GM12878 (cell line): ENCODE measurements around the gene ORAI3. TPM values are rescaled to one million over a fixed set of nuclear protein-coding genes. Genes with fewer than 3 reads are reported as not detected.

Experiments
- ATAC-seq: fragments of 200-7000 bp; cut with Tn5 transposase; 3 replicates; pipeline ENCODE4 v1.9.1; 2020; ENCODE audit warnings: mild to moderate bottlenecking, moderate library complexity
- BruUV-seq: library from RNA; stranded (reverse); fragments of 400-500 nt; replicated peaks from 2 replicates; lab custom pipeline; 2021; lab: Mats Ljungman, UMichigan
- CTCF ChIA-PET: fragments of 300-600 bp; sonication (Branson Sonifier 250); formaldehyde crosslinking; extraction: SDS; loops from one replicate; lab custom pipeline; 2021; ENCODE audit warnings: inconsistent platforms; lab: Yijun Ruan, JAX
- POLR2A ChIA-PET: fragments of 350-600 bp; formaldehyde crosslinking; extraction: SDS; loops from one replicate; lab custom pipeline; 2021; ENCODE audit warnings: inconsistent platforms; lab: Charles Lee
- RAD21 ChIA-PET: fragments of 300-600 bp; sonication (Branson Sonifier 250); formaldehyde crosslinking; loops from one replicate; lab custom pipeline; 2023; ENCODE audit warnings: antibody characterized with exemption; ENCODE audit not compliant: unreplicated experiment; lab: Charles Lee
- SMC1A ChIA-PET: fragments of 300-600 bp; sonication (Branson Sonifier 250); formaldehyde crosslinking; loops from one replicate; lab custom pipeline; 2023; ENCODE audit not compliant: unreplicated experiment, uncharacterized antibody; lab: Charles Lee
- DNase-seq: peaks from one replicate; pipeline ENCODE4 v3.0.0-alpha.2; 2011; ENCODE audit warnings: low read depth, low spot score
- FAIRE-seq: peaks from 3 replicates; lab custom pipeline; 2011; peaks lifted over from hg19 to GRCh38; lab: Jason Lieb, UNC
- H2AFZ ChIP-seq: 2 replicates; pipeline ENCODE4 v1.6.0; 2011; ENCODE audit warnings: low read depth, low read length, control low read depth; ENCODE audit not compliant: control insufficient read depth
- H3K27ac ChIP-seq: 2 replicates; pipeline ENCODE4 v1.5.1; 2011; ENCODE audit warnings: control low read depth; ENCODE audit not compliant: control insufficient read depth, insufficient read depth
- H3K27me3 ChIP-seq, 2 experiments: replicated peaks in 1 of 2; 2 replicates each; pipeline versions ENCODE4 v1.6.0 to v1.6.1; 2011; ENCODE audit warnings: low read length in 1 of 2; ENCODE audit not compliant: control insufficient read depth in 2 of 2, insufficient read depth in 2 of 2
- H3K36me3 ChIP-seq, 2 experiments: 2 replicates each; pipeline ENCODE4 v1.5.1; 2011; ENCODE audit warnings: low read length in 1 of 2; ENCODE audit not compliant: control insufficient read depth in 2 of 2, insufficient read depth in 2 of 2
- H3K4me1 ChIP-seq: 2 replicates; pipeline ENCODE4 v1.6.1; 2011; ENCODE audit warnings: mild to moderate bottlenecking, low read length, moderate library complexity, mixed read lengths; ENCODE audit not compliant: control insufficient read depth, insufficient read depth
- H3K4me2 ChIP-seq: 2 replicates; pipeline ENCODE4 v1.6.0; 2011; ENCODE audit warnings: control low read depth; ENCODE audit not compliant: control insufficient read depth, insufficient read depth
- H3K4me3 ChIP-seq: fragments of 200-600 bp; sonication (generic); 2 replicates; pipeline ENCODE4 v1.5.1; 2016
- H3K79me2 ChIP-seq: 2 replicates; pipeline ENCODE4 v1.6.0; 2011; ENCODE audit warnings: low read length; ENCODE audit not compliant: control insufficient read depth, insufficient read depth
- H3K9ac ChIP-seq: 2 replicates; pipeline ENCODE4 v1.8.0; 2011; ENCODE audit warnings: low read length, control low read depth, mixed read lengths; ENCODE audit not compliant: control insufficient read depth, insufficient read depth
- H3K9me3 ChIP-seq: replicated peaks from 3 replicates; pipeline ENCODE4 v1.5.1; 2011; ENCODE audit warnings: mild to moderate bottlenecking, low read length; ENCODE audit not compliant: control insufficient read depth, insufficient read depth
- H4K20me1 ChIP-seq: 2 replicates; pipeline ENCODE4 v1.6.0; 2011; ENCODE audit not compliant: control insufficient read depth, insufficient read depth
- ESRRA ChIP-seq: IDR thresholded peaks from 2 replicates; pipeline ENCODE4 v1.6.1; 2012; ENCODE audit warnings: mild to moderate bottlenecking, low read length, improper control_type of control experiment
- MEF2B ChIP-seq: fragments of 450-650 bp; IDR thresholded peaks from 2 replicates; pipeline ENCODE4 v1.6.1; 2018; ENCODE audit warnings: mild to moderate bottlenecking, moderate library complexity; ENCODE audit not compliant: partially characterized antibody, poor library complexity, severe bottlenecking
- MTA2 ChIP-seq: fragments of 450-650 bp; IDR thresholded peaks from 2 replicates; pipeline ENCODE4 v1.6.1; 2016; ENCODE audit warnings: low read depth, mild to moderate bottlenecking, moderate library complexity
- SUPT20H ChIP-seq: IDR thresholded peaks from 2 replicates; pipeline ENCODE4 v1.6.1; 2011; ENCODE audit warnings: low read depth, mild to moderate bottlenecking, low read length, moderate library complexity, borderline replicate concordance; ENCODE audit not compliant: control insufficient read depth
- TCF7 ChIP-seq: IDR thresholded peaks from 2 replicates; pipeline ENCODE4 v1.6.1; 2014; ENCODE audit warnings: antibody characterized with exemption, borderline replicate concordance
- ZSCAN29 ChIP-seq: fragments of 450-650 bp; IDR thresholded peaks from 2 replicates; pipeline ENCODE4 v1.6.1; 2017; ENCODE audit warnings: mild to moderate bottlenecking, moderate library complexity
- WGBS: methylation state at CpG from one replicate; pipeline ENCODE4 v1.1.6; 2016; ENCODE audit warnings: low lambda C conversion rate; ENCODE audit not compliant: insufficient replicate concordance, insufficient coverage; ENCODE audit errors: missing lambda C conversion rate; 5-methylcytosine and 5-hydroxymethylcytosine counted together
- in situ Hi-C: fragments of 300-500 bp; cut with MboI; formaldehyde crosslinking; loops from 9 replicates; pipeline ENCODE4 v1.14.3; 2018; ENCODE audit warnings: mixed read lengths
- intact Hi-C: fragments of 100-400 bp; cut with micrococcal nuclease; formaldehyde crosslinking; loops from one replicate; pipeline ENCODE4 v1.14.2; 2022; ENCODE audit not compliant: unreplicated experiment
- polyA plus RNA-seq, 11 experiments: library from polyadenylated mRNA; depleted of rRNA in 4 of 11; unstranded in 6 of 11; stranded (reverse) in 5 of 11; fragments of >200 nt; fragmentation: Nextera tagmentation in 4 of 11; fragmentation: Illumina TruSeq in 1 of 11; extraction: Ambion mirVana in 4 of 11; extraction: Trizol in 1 of 11; gene quantifications; 1 replicate in 1 of 11; 2 replicates in 10 of 11; pipeline versions ENCODE4 v1.2.1 to v1.2.3, GENCODE V29; 2011 to 2016; ENCODE audit warnings: inconsistent platforms in 2 of 11, missing spikeins in 2 of 11, low read depth in 1 of 11
- total RNA-seq, 4 experiments: library from RNA; depleted of rRNA in 3 of 4; stranded (reverse); fragments of >200 nt in 3 of 4; fragmentation: Illumina TruSeq in 1 of 4; extraction: Trizol in 1 of 4; gene quantifications; 2 replicates each; pipeline versions ENCODE4 v1.2.1 to v1.2.3, GENCODE V29; 2013 to 2021

The ORAI3 gene
- total and polyA plus RNA-seq, 10 of the 15 experiments (the other 5 are each of a cell fraction or from before 2014, with no cell fraction given), result 3.4 to 21.9 (median 16.2) TPM

- Histone ChIP-seq H3K9ac (no peak overlapping the region), H4K20me1 (no peaks in the 10 kb centered on the region), H2AFZ (no peak overlapping the region), H3K79me2 (no peaks in the 10 kb centered on the region), H3K4me2 (no peak overlapping the region), H3K9me3 (peaks cover 2% of the 10 kb centered on the region; the same call in 2 of the 3 replicates), H3K36me3 (no peaks in the 10 kb centered on the region), H3K4me1 (peaks cover 18% of the 10 kb centered on the region), H3K27me3 (no peaks in the 10 kb centered on the region; a peak in 1 of 4 replicates)
- BruUV-seq, result no TSS peak
- RAD21 ChIA-PET, result interaction anchor here (0.9 kb wide), 1 partner anchor 62 kb away, joined by 3 read pairs; no protein-coding TSS in a partner anchor
- no peak for ATAC-seq
- in situ Hi-C loops, result no loop called here
- SMC1A ChIA-PET, result interaction anchor here (1.1 kb wide), 1 partner anchor 62 kb away, joined by 5 read pairs; no protein-coding TSS in a partner anchor
- DNase-seq, result no peak
- WGBS, result 45% methylated on average over 4 of the region's 4 CpGs
- intact Hi-C loops, result no loop called here
- no peak for FAIRE-seq
- POLR2A ChIA-PET, result no interaction called here
- TF ChIP-seq SUPT20H (no peak), ESRRA (no peak), TCF7 (no peak)
- TF ChIP-seq, all 136 proteins: peak for 0
- H3K27ac ChIP-seq, result no peak overlapping the region
- H3K4me3 ChIP-seq, result no peak overlapping the region
- CTCF ChIA-PET, result interaction anchor here (7.5 kb wide), 1 partner anchor 63 kb away, joined by 174 read pairs; no protein-coding TSS in a partner anchor
These were observed 41.8 kb upstream of the ORAI3 start for GRCh38 chr16:30907064-30907463.

DNA sequence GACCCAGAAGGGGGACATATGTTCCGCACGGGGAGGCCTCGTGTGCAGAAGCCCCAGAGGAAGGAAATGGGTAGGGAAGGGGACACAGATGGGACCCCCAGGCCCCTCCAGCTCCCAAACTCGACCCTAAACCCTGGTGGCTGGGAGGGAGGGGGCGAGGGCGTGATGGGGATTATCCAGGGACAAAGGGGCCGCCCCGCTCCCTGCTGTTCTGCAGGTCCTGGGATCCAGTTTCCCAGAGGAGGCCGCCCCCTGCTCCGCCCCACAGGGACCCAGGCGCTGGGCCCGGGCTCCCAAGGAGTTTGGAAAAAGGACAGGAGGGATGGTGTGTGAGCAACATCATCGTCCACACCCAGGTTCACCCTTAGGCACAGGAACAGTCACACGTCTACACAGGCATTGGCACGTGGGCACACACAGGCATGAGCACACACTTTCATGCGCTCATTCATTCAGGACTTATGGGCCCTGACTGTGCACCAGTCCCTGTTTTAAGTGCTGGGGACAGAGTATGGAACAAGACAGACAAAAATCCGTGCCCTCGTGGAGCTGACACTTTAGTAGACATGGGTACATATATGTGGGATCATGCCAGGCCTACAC is 38.3 kb upstream of the ORAI3 start:
- SMC1A ChIA-PET, result interaction anchor here (1.3 kb wide), 1 partner anchor 65 kb away, joined by 4 read pairs; no protein-coding TSS in a partner anchor
- RAD21 ChIA-PET, result no interaction called here
- ATAC-seq (no peak), FAIRE-seq (no peak), DNase-seq (no peak)
- H3K9ac ChIP-seq, result no peak overlapping the region
- intact Hi-C loops, result no loop called here
- no peak overlapping the region for H3K4me3 ChIP-seq
- H3K4me2 ChIP-seq, result no peak overlapping the region
- no TSS peak for BruUV-seq
- no peak overlapping the region for H3K27ac ChIP-seq
- H3K36me3 ChIP-seq, result no peaks in the 10 kb centered on the region
- POLR2A ChIA-PET, result no interaction called here
- no peaks in the 10 kb centered on the region; a peak in 1 of 4 replicates for H3K27me3 ChIP-seq
- in situ Hi-C loops, result no loop called here
- H3K79me2 ChIP-seq, result no peaks in the 10 kb centered on the region
- no peak overlapping the region for H2AFZ ChIP-seq
- no peaks in the 10 kb centered on the region for H4K20me1 ChIP-seq
- WGBS, result 24% methylated on average over 18 of the region's 18 CpGs
- no peak for TF ChIP-seq MEF2B
- no peak for TF ChIP-seq ZSCAN29
- no peak for TF ChIP-seq MTA2
- TF ChIP-seq, all 136 proteins: peak for 0
- Histone ChIP-seq H3K9me3 (no peaks in the 10 kb centered on the region), H3K4me1 (no peaks in the 10 kb centered on the region)
- CTCF ChIA-PET, result no interaction called here
